Suprapubic skin (tissue), 4 donors: ENCODE data around the gene EEF1A2.

ENCODE experiments used
- EP300 ChIP-seq: sonication (generic); formaldehyde crosslinking; IDR thresholded peaks from one replicate; pipeline ENCODE4 v1.6.1; 2017; ENCODE audit warnings: antibody characterized with exemption
- POLR2A ChIP-seq, 2 donors: fragments of 450-650 bp; IDR thresholded peaks; one replicate each; pipeline ENCODE4 v1.6.1; 2017; ENCODE audit warnings: antibody characterized with exemption in 2 of 2, mild to moderate bottlenecking in 2 of 2, moderate library complexity in 2 of 2
- POLR2AphosphoS5 ChIP-seq, 3 donors: sonication (generic); formaldehyde crosslinking; IDR thresholded peaks; one replicate each; pipeline ENCODE4 v1.6.1; 2017; ENCODE audit warnings: antibody characterized with exemption in 3 of 3
- TF ChIP-seq, protein P1 (sequence below), 2 donors: fragments of 200-600 bp in 1 of 2; fragments of 450-650 bp in 1 of 2; sonication (generic) in 1 of 2; IDR thresholded peaks; one replicate each; pipeline ENCODE4 v1.5.1; 2016 to 2019; ENCODE audit warnings: antibody characterized with exemption in 2 of 2, mild to moderate bottlenecking in 1 of 2, moderate library complexity in 1 of 2

DNA sequence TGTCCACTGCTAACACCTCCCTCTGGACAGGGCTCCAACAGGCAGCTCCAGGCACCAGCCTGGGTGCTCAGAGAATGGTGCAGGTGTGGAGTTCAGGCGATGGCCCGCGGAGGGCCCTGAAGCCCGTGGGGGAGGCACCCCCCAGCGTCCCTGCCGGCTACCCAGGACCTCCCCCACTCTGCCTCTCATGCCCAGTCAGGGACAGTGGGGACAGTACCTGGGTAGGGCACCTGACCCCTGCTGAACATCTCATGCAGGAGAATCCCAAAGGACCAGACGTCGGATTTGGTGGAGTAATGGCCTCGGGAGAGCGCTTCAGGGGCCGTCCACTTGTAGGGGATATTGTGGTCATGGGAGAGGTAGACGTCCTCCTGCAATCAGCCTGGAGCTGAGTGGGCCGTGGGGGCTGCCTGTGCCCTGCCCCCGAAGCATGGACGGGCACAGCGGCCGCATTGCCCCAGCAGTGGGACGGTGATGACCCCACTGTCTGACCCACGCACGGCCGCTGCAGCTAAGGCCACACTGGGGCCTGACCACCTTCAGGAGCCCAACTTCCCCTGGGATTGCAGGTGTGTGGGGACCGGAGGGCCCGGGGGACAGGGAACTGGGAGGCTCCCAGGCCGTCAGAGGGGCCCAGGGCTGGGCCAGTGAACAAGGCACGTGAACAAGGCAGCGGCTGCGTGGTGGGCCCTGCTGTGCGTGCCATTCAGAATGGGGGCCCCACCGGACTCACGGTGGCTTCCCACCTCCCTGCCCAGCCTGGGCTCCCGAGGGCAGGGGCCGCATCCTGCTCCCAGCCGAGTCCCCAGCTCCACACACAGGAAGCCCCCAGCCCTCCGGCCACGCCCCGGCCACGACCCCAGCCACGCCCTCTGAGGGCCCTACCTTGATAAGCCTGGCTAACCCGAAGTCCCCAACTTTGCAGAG lies 31.2 kb upstream of the EEF1A2 start:
- TF ChIP-seq, protein P1, sequence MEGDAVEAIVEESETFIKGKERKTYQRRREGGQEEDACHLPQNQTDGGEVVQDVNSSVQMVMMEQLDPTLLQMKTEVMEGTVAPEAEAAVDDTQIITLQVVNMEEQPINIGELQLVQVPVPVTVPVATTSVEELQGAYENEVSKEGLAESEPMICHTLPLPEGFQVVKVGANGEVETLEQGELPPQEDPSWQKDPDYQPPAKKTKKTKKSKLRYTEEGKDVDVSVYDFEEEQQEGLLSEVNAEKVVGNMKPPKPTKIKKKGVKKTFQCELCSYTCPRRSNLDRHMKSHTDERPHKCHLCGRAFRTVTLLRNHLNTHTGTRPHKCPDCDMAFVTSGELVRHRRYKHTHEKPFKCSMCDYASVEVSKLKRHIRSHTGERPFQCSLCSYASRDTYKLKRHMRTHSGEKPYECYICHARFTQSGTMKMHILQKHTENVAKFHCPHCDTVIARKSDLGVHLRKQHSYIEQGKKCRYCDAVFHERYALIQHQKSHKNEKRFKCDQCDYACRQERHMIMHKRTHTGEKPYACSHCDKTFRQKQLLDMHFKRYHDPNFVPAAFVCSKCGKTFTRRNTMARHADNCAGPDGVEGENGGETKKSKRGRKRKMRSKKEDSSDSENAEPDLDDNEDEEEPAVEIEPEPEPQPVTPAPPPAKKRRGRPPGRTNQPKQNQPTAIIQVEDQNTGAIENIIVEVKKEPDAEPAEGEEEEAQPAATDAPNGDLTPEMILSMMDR (IDR thresholded peaks at IDR 0.05), result no peak
- TF ChIP-seq POLR2AphosphoS5 (IDR thresholded peaks at IDR 0.05) (no peak), POLR2A (IDR thresholded peaks at IDR 0.05) (no peak), EP300 (no peak)
